IMR-90 (cell line): ENCODE data around the gene SWI5. TPM values are rescaled to one million over a fixed set of nuclear protein-coding genes. Genes with fewer than 3 reads are reported as not detected.

Experiments
- ATAC-seq: fragments of 200-7000 bp; cut with Tn5 transposase; 2 replicates; pipeline ENCODE4 v1.9.1; 2020; ENCODE audit warnings: low read depth, mild to moderate bottlenecking, moderate library complexity
- BruUV-seq: library from RNA; stranded (reverse); fragments of 400-500 nt; replicated peaks from 2 replicates; lab custom pipeline; 2021; lab: Mats Ljungman, UMichigan
- CTCF ChIA-PET: fragments of 300-600 bp; formaldehyde crosslinking; extraction: SDS; loops from one replicate; lab custom pipeline; 2021; ENCODE audit warnings: antibody characterized with exemption; lab: Yijun Ruan, JAX
- POLR2A ChIA-PET: fragments of 300-600 bp; sonication (Branson Sonifier 250); formaldehyde crosslinking; loops from one replicate; lab custom pipeline; 2022; ENCODE audit warnings: antibody characterized with exemption; ENCODE audit not compliant: unreplicated experiment; lab: Charles Lee
- DNase-seq: peaks from one replicate; pipeline ENCODE4 v3.0.0; 2013
- H2AFZ ChIP-seq: replicated peaks from 2 replicates; pipeline ENCODE3; 2013; ENCODE audit warnings: low read length, mild to moderate bottlenecking; ENCODE audit not compliant: poor library complexity
- H2AK5ac ChIP-seq: 2 replicates; pipeline ENCODE4 v1.6.1; 2013; ENCODE audit warnings: low read depth, low read length, inconsistent platforms
- H2AK9ac ChIP-seq: replicated peaks from 2 replicates; pipeline ENCODE3; 2013; ENCODE audit warnings: mild to moderate bottlenecking, low read depth, low read length, moderate library complexity; ENCODE audit not compliant: poor library complexity
- H2BK120ac ChIP-seq: 2 replicates; pipeline ENCODE4 v1.6.1; 2013; ENCODE audit warnings: low read depth, low read length, inconsistent platforms
- H2BK15ac ChIP-seq: 3 replicates; pipeline ENCODE4 v1.6.1; 2013; ENCODE audit warnings: low read depth, low read length, inconsistent platforms
- H2BK20ac ChIP-seq: 2 replicates; pipeline ENCODE4 v1.6.1; 2013; ENCODE audit warnings: low read depth, mild to moderate bottlenecking, inconsistent platforms, low read length, moderate library complexity
- H2BK5ac ChIP-seq: 2 replicates; pipeline ENCODE4 v1.6.1; 2013; ENCODE audit warnings: mild to moderate bottlenecking, low read depth, low read length, inconsistent platforms; ENCODE audit not compliant: poor library complexity, severe bottlenecking
- H3K14ac ChIP-seq: replicated peaks from 2 replicates; pipeline ENCODE4 v1.6.1; 2013; ENCODE audit warnings: low read depth, low read length, inconsistent platforms
- H3K18ac ChIP-seq: 2 replicates; pipeline ENCODE4 v1.6.1; 2013; ENCODE audit warnings: low read depth, low read length, control low read depth
- H3K23ac ChIP-seq: 2 replicates; pipeline ENCODE4 v1.6.1; 2013; ENCODE audit warnings: low read depth, low read length, inconsistent platforms
- H3K27ac ChIP-seq: 2 replicates; pipeline ENCODE4 v1.5.1; 2013; ENCODE audit warnings: mild to moderate bottlenecking, control low read depth, low read length; ENCODE audit not compliant: insufficient read depth
- H3K27me3 ChIP-seq: 2 replicates; pipeline ENCODE4 v1.6.1; 2013; ENCODE audit warnings: low read length; ENCODE audit not compliant: control insufficient read depth, insufficient read depth
- H3K36me3 ChIP-seq: 2 replicates; pipeline ENCODE4 v1.6.1; 2013; ENCODE audit warnings: low read length, mixed read lengths; ENCODE audit not compliant: control insufficient read depth, insufficient read depth
- H3K4ac ChIP-seq: 2 replicates; pipeline ENCODE4 v1.6.1; 2013; ENCODE audit warnings: low read depth, low read length, inconsistent platforms
- H3K4me1 ChIP-seq: 2 replicates; pipeline ENCODE4 v1.6.1; 2013; ENCODE audit warnings: low read length, mixed read lengths; ENCODE audit not compliant: control insufficient read depth, insufficient read depth
- H3K4me2 ChIP-seq: 2 replicates; pipeline ENCODE4 v1.6.1; 2013; ENCODE audit warnings: low read depth, mild to moderate bottlenecking, control low read depth, low read length, moderate library complexity
- H3K4me3 ChIP-seq: 2 replicates; pipeline ENCODE4 v1.5.1; 2013; ENCODE audit warnings: low read depth, mild to moderate bottlenecking, control low read depth, low read length, moderate library complexity; ENCODE audit not compliant: insufficient read depth
- H3K56ac ChIP-seq: 2 replicates; pipeline ENCODE4 v1.6.1; 2013; ENCODE audit warnings: low read length, inconsistent platforms; ENCODE audit not compliant: insufficient read depth; ENCODE audit errors: extremely low read depth
- H3K79me1 ChIP-seq, 2 experiments: 2 replicates each; pipeline ENCODE4 v1.6.1; 2013; ENCODE audit warnings: low read length in 2 of 2, inconsistent platforms in 1 of 2, low read depth in 1 of 2
- H3K9ac ChIP-seq: 2 replicates; pipeline ENCODE4 v1.6.1; 2013; ENCODE audit warnings: low read depth, low read length, control low read depth
- H3K9me1 ChIP-seq: 2 replicates; pipeline ENCODE4 v1.6.1; 2013; ENCODE audit warnings: low read length, inconsistent platforms; ENCODE audit not compliant: insufficient read depth
- H3K9me3 ChIP-seq: 2 replicates; pipeline ENCODE4 v1.6.1; 2013; ENCODE audit warnings: low read length; ENCODE audit not compliant: control insufficient read depth, insufficient read depth
- H4K20me1 ChIP-seq: 2 replicates; pipeline ENCODE4 v1.6.1; 2013; ENCODE audit warnings: low read length, inconsistent platforms; ENCODE audit not compliant: insufficient read depth
- H4K5ac ChIP-seq: 2 replicates; pipeline ENCODE4 v1.6.1; 2013; ENCODE audit warnings: mild to moderate bottlenecking, low read depth, low read length, control low read depth
- H4K8ac ChIP-seq, 2 experiments: 2 replicates each; pipeline ENCODE4 v1.6.1; 2013; ENCODE audit warnings: low read depth in 2 of 2, low read length in 2 of 2, control low read depth in 1 of 2, inconsistent platforms in 1 of 2
- H4K91ac ChIP-seq: 2 replicates; pipeline ENCODE4 v1.6.1; 2013; ENCODE audit warnings: low read depth, low read length, inconsistent platforms; ENCODE audit not compliant: insufficient read depth
- BHLHE40 ChIP-seq: fragments of 150-350 bp; IDR thresholded peaks from 2 replicates; pipeline ENCODE4 v1.6.1; 2016; ENCODE audit warnings: mild to moderate bottlenecking, low read depth, low read length
- FOS ChIP-seq: fragments of 150-350 bp; IDR thresholded peaks from 2 replicates; pipeline ENCODE4 v1.6.1; 2016; ENCODE audit warnings: low read depth, low read length
- MXI1 ChIP-seq: IDR thresholded peaks from 2 replicates; pipeline ENCODE4 v1.6.1; 2012; ENCODE audit warnings: low read depth, mild to moderate bottlenecking, low read length, moderate library complexity, borderline replicate concordance
- NFE2L2 ChIP-seq: fragments of 150-350 bp; IDR thresholded peaks from 2 replicates; pipeline ENCODE4 v1.6.1; 2016; ENCODE audit warnings: low read depth, mild to moderate bottlenecking, low read length
- POLR2A ChIP-seq: IDR thresholded peaks from 2 replicates; pipeline ENCODE4 v1.6.1; 2012; ENCODE audit warnings: mild to moderate bottlenecking, low read depth, low read length
- RAD21 ChIP-seq: IDR thresholded peaks from 2 replicates; pipeline ENCODE4 v1.6.1; 2012; ENCODE audit warnings: low read length, improper control_type of control experiment
- RCOR1 ChIP-seq: IDR thresholded peaks from 2 replicates; pipeline ENCODE4 v1.6.1; 2012; ENCODE audit warnings: mild to moderate bottlenecking, low read length, improper control_type of control experiment; ENCODE audit not compliant: insufficient replicate concordance
- SMC3 ChIP-seq: fragments of 150-350 bp; IDR thresholded peaks from 2 replicates; pipeline ENCODE4 v1.6.1; 2016; ENCODE audit warnings: low read depth, mild to moderate bottlenecking, antibody characterized with exemption, low read length, moderate library complexity
- WGBS, 2 experiments: methylation state at CpG; one replicate each; pipeline versions ENCODE4 v1.1.5 to v1.1.7; 2013; ENCODE audit warnings: missing lambda C conversion rate in 2 of 2; ENCODE audit not compliant: insufficient read length in 1 of 2; ENCODE audit errors: extremely low coverage in 2 of 2; 5-methylcytosine and 5-hydroxymethylcytosine counted together
- dilution Hi-C: fragments of 300-500 bp; cut with HindIII; formaldehyde crosslinking; loops from one replicate; pipeline ENCODE4 v1.14.3; 2018; ENCODE audit warnings: low sequenced_read_pairs; ENCODE audit not compliant: unreplicated experiment
- in situ Hi-C: fragments of 300-500 bp; cut with MboI; formaldehyde crosslinking; loops from 3 replicates; pipeline ENCODE4 v1.14.3; 2019; ENCODE audit warnings: low sequenced_read_pairs, inconsistent platforms, mixed read lengths
- intact Hi-C: fragments of 100-400 bp; cut with micrococcal nuclease; formaldehyde crosslinking; loops from 2 replicates; pipeline ENCODE4 v1.10.0; 2022
- polyA plus RNA-seq, 3 experiments: library from polyadenylated mRNA; depleted of rRNA; stranded (reverse); fragments of >200 nt; gene quantifications; 2 replicates each; pipeline ENCODE4 v1.2.3, GENCODE V29; 2012; ENCODE audit warnings: low replicate concordance in 1 of 3
- total RNA-seq: library from RNA; depleted of rRNA; stranded (reverse); fragments of >200 nt; gene quantifications from 2 replicates; pipeline ENCODE4 v1.2.3, GENCODE V29; 2012
- TF ChIP-seq, protein P1 (sequence below): fragments of 150-350 bp; IDR thresholded peaks from 2 replicates; pipeline ENCODE4 v1.6.1; 2017; ENCODE audit warnings: mild to moderate bottlenecking, antibody characterized with exemption, low read length, low read depth
- TF ChIP-seq, protein P2 (sequence below): fragments of 150-350 bp; IDR thresholded peaks from 2 replicates; pipeline ENCODE4 v1.6.1; 2016; ENCODE audit warnings: low read depth, mild to moderate bottlenecking, low read length, moderate library complexity, borderline replicate concordance
- TF ChIP-seq, protein P3 (sequence below): conservative IDR thresholded peaks from 2 replicates; pipeline ENCODE4 v1.5.1; 2012; ENCODE audit warnings: mild to moderate bottlenecking, low read depth, low read length, improper control_type of control experiment

The SWI5 gene
- total and polyA plus RNA-seq, 2 of the 4 experiments (the other 2 are of a cell fraction), result 38.9 to 93.5 TPM

DNA sequence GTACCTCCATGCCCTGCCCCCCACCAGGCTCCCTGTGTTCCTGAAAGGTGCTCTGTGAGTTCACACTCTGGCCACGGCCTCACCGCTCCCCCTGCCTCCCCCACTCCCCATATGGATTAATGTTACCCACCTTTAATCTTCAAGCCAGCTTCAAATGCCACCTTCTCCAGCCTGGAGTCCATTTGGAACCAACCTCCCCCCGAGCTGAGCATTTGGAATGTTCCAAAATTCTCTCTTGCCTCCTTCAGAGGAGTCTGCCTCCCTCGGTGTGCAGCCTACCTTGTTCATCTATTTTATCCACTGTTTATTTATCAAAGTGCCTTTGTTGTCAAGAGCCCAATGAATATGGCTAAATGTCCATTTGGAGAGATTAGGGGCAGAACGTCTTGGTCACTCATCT lies 4.6 kb upstream of the SWI5 start:
- Histone ChIP-seq H2BK120ac (no peak overlapping the region), H3K9ac (no peak overlapping the region), H3K79me1 (peaks cover 23 to 83% of the 10 kb centered on the region in 2 experiments), H3K4me2 (no peak overlapping the region), H3K9me3 (no peaks in the 10 kb centered on the region), H3K27ac (no peak overlapping the region), H3K18ac (no peak overlapping the region), H3K36me3 (peaks cover 53% of the 10 kb centered on the region), H3K14ac (no peak overlapping the region), H3K4me1 (peaks cover 3% of the 10 kb centered on the region), H2AFZ (no peak overlapping the region), H3K9me1 (peaks cover 19% of the 10 kb centered on the region), H3K23ac (no peak overlapping the region), H2AK9ac (peak overlapping the region; percentile 20), H3K4me3 (no peak overlapping the region), H4K8ac (no peak overlapping the region), H2BK5ac (no peak overlapping the region), H3K4ac (no peak overlapping the region), H4K91ac (no peak overlapping the region), H3K56ac (no peak overlapping the region), H4K20me1 (peaks cover 44% of the 10 kb centered on the region), H4K5ac (no peak overlapping the region), H2BK20ac (no peak overlapping the region), H2AK5ac (no peak overlapping the region), H3K27me3 (no peaks in the 10 kb centered on the region), H2BK15ac (no peak overlapping the region)
- POLR2A ChIA-PET, result interaction anchor here (0.6 kb wide), 2 partner anchors 35 to 209 kb away, joined by 4 to 13 read pairs; no protein-coding TSS in a partner anchor
- no TSS peak for BruUV-seq
- in situ Hi-C loops (no loop called here), intact Hi-C loops (no loop called here), dilution Hi-C loops (no loop called here)
- TF ChIP-seq POLR2A, result no peak
- TF ChIP-seq BHLHE40, result no peak
- no peak for TF ChIP-seq MXI1
- TF ChIP-seq RCOR1, result no peak
- no peak for TF ChIP-seq FOS
- TF ChIP-seq, protein P1, sequence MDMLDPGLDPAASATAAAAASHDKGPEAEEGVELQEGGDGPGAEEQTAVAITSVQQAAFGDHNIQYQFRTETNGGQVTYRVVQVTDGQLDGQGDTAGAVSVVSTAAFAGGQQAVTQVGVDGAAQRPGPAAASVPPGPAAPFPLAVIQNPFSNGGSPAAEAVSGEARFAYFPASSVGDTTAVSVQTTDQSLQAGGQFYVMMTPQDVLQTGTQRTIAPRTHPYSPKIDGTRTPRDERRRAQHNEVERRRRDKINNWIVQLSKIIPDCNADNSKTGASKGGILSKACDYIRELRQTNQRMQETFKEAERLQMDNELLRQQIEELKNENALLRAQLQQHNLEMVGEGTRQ, result no peak
- TF ChIP-seq, protein P2, sequence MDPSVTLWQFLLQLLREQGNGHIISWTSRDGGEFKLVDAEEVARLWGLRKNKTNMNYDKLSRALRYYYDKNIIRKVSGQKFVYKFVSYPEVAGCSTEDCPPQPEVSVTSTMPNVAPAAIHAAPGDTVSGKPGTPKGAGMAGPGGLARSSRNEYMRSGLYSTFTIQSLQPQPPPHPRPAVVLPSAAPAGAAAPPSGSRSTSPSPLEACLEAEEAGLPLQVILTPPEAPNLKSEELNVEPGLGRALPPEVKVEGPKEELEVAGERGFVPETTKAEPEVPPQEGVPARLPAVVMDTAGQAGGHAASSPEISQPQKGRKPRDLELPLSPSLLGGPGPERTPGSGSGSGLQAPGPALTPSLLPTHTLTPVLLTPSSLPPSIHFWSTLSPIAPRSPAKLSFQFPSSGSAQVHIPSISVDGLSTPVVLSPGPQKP, result no peak
- TF ChIP-seq RAD21, result no peak
- TF ChIP-seq, protein P3, sequence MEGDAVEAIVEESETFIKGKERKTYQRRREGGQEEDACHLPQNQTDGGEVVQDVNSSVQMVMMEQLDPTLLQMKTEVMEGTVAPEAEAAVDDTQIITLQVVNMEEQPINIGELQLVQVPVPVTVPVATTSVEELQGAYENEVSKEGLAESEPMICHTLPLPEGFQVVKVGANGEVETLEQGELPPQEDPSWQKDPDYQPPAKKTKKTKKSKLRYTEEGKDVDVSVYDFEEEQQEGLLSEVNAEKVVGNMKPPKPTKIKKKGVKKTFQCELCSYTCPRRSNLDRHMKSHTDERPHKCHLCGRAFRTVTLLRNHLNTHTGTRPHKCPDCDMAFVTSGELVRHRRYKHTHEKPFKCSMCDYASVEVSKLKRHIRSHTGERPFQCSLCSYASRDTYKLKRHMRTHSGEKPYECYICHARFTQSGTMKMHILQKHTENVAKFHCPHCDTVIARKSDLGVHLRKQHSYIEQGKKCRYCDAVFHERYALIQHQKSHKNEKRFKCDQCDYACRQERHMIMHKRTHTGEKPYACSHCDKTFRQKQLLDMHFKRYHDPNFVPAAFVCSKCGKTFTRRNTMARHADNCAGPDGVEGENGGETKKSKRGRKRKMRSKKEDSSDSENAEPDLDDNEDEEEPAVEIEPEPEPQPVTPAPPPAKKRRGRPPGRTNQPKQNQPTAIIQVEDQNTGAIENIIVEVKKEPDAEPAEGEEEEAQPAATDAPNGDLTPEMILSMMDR, result no peak
- no peak for TF ChIP-seq NFE2L2
- TF ChIP-seq SMC3, result no peak
- no peak for ATAC-seq
- DNase-seq, result no peak
- 82% methylated on average over 2 of the region's 5 CpGs; no CpG with 5 or more reads in 1 of the 2 experiments for WGBS, 2 experiments
- CTCF ChIA-PET, result no interaction called here
